Fibroblast of pulmonary artery (primary cell): ENCODE measurements around the gene ABCF2.

Experiments used
- DNase-seq: peaks from one replicate; pipeline ENCODE4 v3.0.0-alpha.2; 2010; ENCODE audit warnings: low read depth
- H3K4me3 ChIP-seq: replicated peaks from 2 replicates; pipeline ENCODE4 v1.5.1; 2011; ENCODE audit warnings: low read depth, mild to moderate bottlenecking, control low read depth, low read length, moderate library complexity
- CTCF ChIP-seq: IDR thresholded peaks from 2 replicates; pipeline ENCODE4 v1.5.1; 2011; ENCODE audit warnings: mild to moderate bottlenecking, control low read depth, low read length, inconsistent platforms; ENCODE audit errors: missing control alignments

ABCF2 gene

GRCh38 chr7:151186640-151187408, 40.2 kb downstream of the ABCF2 start, which contains the start of gene ASB10:
TSS of gene ASB10 (minus strand) at chr7:151187250. CDS start at chr7:151187130, 120 bp downstream.
- TF ChIP-seq CTCF: no peak
- no peak within 1 kb of the TSS for H3K4me3 ChIP-seq
- no peak for DNase-seq

GRCh38 chr7:151185762-151186639, 41.0 kb downstream of the ABCF2 start:
- no peak for TF ChIP-seq CTCF
- DNase-seq: no peak
- H3K4me3 ChIP-seq: no peak overlapping the region

- no peak for TF ChIP-seq CTCF
- no peak for DNase-seq
Measured at GRCh38 chr7:151181011-151181431, 46.0 kb downstream of the ABCF2 start.

GRCh38 chr7:151179946-151180345, 47.1 kb downstream of the ABCF2 start:
- no peak for TF ChIP-seq CTCF
- DNase-seq: no peak
- no peak overlapping the region for H3K4me3 ChIP-seq

More at GRCh38 chr7:151181011-151181431, 46.0 kb downstream of the ABCF2 start:
- H3K4me3 ChIP-seq: no peak overlapping the region

GRCh38 chr7:151179287-151179860, 47.6 kb downstream of the ABCF2 start:
- H3K4me3 ChIP-seq: no peak overlapping the region
- TF ChIP-seq CTCF: no peak
- no peak for DNase-seq

- no peak for TF ChIP-seq CTCF
- no peak overlapping the region for H3K4me3 ChIP-seq
- DNase-seq: no peak
Measured at GRCh38 chr7:151178831-151179230, 48.2 kb downstream of the ABCF2 start.
